Endothelial cell (in vitro differentiated cells): ENCODE data around the gene NDUFS7. TPM values are rescaled to one million over a fixed set of nuclear protein-coding genes. Genes with fewer than 3 reads are reported as not detected.

Experiments used
- DNase-seq: peaks from one replicate; pipeline ENCODE4 v3.0.0; 2021; ENCODE audit warnings: low spot score
- H3K27ac Mint-ChIP-seq: one replicate; pipeline ENCODE4 v1.8.0; 2021; ENCODE audit warnings: mixed read lengths, inconsistent platforms; ENCODE audit not compliant: unreplicated experiment
- H3K27me3 Mint-ChIP-seq: one replicate; pipeline ENCODE4 v1.8.0; 2021; ENCODE audit warnings: mild to moderate bottlenecking, moderate library complexity, mixed read lengths, inconsistent platforms; ENCODE audit not compliant: unreplicated experiment
- H3K36me3 Mint-ChIP-seq: one replicate; pipeline ENCODE4 v1.8.0; 2021; ENCODE audit warnings: mild to moderate bottlenecking, low read depth, mixed read lengths, inconsistent platforms; ENCODE audit not compliant: unreplicated experiment
- H3K4me1 Mint-ChIP-seq: one replicate; pipeline ENCODE4 v1.8.0; 2021; ENCODE audit warnings: mild to moderate bottlenecking, mixed read lengths, inconsistent platforms; ENCODE audit not compliant: unreplicated experiment
- H3K4me3 Mint-ChIP-seq: one replicate; pipeline ENCODE4 v1.8.0; 2021; ENCODE audit warnings: mild to moderate bottlenecking, mixed read lengths, inconsistent platforms; ENCODE audit not compliant: unreplicated experiment
- H3K9me3 Mint-ChIP-seq: one replicate; pipeline ENCODE4 v1.8.0; 2021; ENCODE audit warnings: mixed read lengths, inconsistent platforms; ENCODE audit not compliant: unreplicated experiment
- total RNA-seq: library from RNA; stranded (reverse); fragmentation: NEBNext Ultra II Directional; extraction: Animal tissue kit (Norgen Biotek cat#: 25700); gene quantifications from one replicate; pipeline ENCODE4 v1.2.1, GENCODE V29; 2021; ENCODE audit not compliant: unreplicated experiment
- TF ChIP-seq, protein P1 (sequence below): fragments of 200-600 bp; sonication (generic); IDR thresholded peaks from one replicate; pipeline ENCODE4 v1.5.0; 2021; ENCODE audit warnings: antibody characterized with exemption; ENCODE audit not compliant: unreplicated experiment

Gene NDUFS7
- total RNA-seq, 1 donor from 2014 or later = 84.0 TPM

DNA sequence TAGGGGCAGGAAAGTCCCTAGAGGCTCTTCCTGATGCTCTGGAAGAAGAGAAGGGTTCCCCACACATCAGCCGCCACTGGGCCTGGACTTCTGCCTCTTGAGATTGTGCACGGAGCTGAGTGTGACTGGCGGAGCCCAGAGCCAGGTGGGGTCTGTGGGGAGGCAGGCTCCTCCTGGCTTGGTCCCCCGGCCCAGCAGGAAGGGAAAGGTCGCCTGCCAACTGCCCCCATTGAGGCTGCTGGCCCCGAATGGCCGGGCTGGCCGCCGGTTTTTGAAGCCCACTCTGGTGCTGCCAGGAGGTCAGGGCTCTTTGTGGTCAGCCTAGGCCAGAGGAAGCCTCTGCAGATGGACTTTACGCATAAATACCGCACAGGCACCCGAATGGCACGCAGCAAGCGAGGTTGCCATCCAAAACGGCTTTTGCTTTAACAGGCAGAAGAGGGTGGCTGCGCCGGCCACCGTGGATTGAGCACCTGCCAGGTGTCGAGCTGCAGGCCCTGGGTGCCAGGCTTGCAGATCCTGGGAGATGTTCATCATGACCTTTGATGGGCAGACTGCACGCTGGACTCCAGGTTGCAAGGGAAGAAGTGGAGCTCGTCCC lies 28.7 kb downstream of the NDUFS7 start:
- TF ChIP-seq, protein P1, sequence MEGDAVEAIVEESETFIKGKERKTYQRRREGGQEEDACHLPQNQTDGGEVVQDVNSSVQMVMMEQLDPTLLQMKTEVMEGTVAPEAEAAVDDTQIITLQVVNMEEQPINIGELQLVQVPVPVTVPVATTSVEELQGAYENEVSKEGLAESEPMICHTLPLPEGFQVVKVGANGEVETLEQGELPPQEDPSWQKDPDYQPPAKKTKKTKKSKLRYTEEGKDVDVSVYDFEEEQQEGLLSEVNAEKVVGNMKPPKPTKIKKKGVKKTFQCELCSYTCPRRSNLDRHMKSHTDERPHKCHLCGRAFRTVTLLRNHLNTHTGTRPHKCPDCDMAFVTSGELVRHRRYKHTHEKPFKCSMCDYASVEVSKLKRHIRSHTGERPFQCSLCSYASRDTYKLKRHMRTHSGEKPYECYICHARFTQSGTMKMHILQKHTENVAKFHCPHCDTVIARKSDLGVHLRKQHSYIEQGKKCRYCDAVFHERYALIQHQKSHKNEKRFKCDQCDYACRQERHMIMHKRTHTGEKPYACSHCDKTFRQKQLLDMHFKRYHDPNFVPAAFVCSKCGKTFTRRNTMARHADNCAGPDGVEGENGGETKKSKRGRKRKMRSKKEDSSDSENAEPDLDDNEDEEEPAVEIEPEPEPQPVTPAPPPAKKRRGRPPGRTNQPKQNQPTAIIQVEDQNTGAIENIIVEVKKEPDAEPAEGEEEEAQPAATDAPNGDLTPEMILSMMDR = no peak
- no peak overlapping the region for H3K27ac Mint-ChIP-seq
- peaks cover 8% of the 10 kb centered on the region for H3K36me3 Mint-ChIP-seq
- no peak overlapping the region for H3K4me3 Mint-ChIP-seq
- no peaks in the 10 kb centered on the region for H3K9me3 Mint-ChIP-seq
- peaks cover 18% of the 10 kb centered on the region for H3K27me3 Mint-ChIP-seq
- no peak for DNase-seq
- peaks cover 33% of the 10 kb centered on the region for H3K4me1 Mint-ChIP-seq

DNA sequence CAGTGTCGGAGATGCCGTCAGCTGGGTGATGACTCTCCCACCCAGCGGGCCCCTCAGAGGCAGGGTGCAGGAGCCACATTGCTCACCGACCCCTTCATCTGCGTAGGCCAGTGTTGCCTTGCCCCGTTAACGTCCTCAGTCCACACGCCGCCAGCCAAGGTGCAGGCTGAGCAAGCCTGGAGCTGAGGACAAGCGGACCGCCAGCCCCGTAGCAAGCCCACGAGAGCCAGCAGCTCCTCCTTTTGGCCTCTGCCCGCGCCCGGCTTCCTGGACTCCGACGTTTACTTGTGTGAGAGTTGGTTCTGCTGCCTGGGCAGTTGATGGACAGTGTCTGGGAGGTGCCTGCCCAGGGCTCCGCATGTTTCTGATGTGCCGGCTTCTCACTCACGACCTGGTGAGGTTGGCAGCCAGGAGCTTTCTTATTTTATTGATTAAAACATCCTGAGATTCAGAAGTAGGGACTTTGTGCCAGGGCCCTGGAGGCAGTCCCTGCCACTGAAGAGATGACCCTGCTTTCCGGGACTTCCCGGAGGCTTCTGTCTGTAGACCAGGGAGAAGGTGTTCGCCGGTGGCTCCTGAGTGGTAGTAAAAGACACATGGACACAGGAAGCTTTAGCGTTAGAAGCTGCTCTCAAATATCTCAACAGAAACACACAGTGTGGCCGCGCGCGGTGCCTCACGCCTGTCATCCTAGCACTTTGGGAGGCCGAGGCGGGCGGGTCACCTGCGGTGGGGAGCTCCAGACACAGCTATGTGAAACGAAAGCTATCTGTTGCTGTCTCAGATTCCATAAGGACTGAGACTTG lies 29.5 kb downstream of the NDUFS7 start:
- TF ChIP-seq, protein P1 = no peak
- DNase-seq = no peak
- Mint-ChIP-seq H3K36me3 (peaks cover 13% of the 10 kb centered on the region), H3K4me3 (no peak overlapping the region), H3K9me3 (no peaks in the 10 kb centered on the region), H3K27me3 (peaks cover 22% of the 10 kb centered on the region), H3K27ac (no peak overlapping the region), H3K4me1 (peaks cover 36% of the 10 kb centered on the region)

DNA sequence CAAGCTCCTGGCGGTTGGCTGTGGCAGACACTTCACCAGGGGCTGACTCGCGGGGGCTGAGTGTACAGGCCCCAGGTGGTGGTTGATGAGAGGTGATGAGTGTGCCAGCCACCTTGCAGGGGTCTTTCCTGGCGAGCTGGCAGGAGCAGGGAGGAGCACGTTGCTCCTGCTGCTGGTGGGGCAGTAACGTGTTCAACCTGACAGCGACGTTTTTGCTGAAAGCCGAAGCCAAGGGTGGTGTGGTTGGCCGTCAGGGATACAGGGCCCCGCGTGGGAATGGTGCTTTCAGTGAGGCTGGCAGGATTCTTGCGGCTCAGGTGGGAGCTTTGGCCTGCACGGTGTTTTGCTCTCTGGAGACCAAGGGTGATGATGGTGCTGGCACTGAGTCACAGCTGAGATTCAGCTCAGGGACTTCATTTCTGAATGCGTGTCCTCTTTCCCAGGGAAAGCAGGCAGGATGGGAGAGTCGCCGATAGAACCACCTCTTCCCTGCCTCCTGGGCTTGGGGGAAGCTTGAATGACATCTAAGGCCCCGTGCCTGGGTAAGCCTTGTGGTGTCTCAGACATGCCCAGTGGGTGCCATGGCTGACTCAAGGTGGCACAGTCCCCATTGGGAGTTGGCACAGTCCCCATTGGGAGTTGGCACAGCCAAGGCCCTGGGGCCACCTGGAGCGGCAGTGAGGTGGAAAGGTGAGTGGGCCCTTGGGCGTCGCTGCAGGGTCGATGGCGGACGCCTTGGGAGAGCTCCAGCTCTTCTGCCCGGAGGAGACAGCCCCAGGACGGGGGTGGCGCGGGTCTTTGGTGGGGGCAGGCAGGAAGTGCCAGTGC lies 32.5 kb downstream of the NDUFS7 start:
- TF ChIP-seq, protein P1 = no peak
- Mint-ChIP-seq H3K4me1 (peaks cover 15% of the 10 kb centered on the region), H3K27me3 (peaks cover 10% of the 10 kb centered on the region), H3K27ac (peak overlapping the region; percentile 74), H3K36me3 (peaks cover 20% of the 10 kb centered on the region), H3K9me3 (no peaks in the 10 kb centered on the region), H3K4me3 (no peak overlapping the region)
- DNase-seq = no peak

DNA sequence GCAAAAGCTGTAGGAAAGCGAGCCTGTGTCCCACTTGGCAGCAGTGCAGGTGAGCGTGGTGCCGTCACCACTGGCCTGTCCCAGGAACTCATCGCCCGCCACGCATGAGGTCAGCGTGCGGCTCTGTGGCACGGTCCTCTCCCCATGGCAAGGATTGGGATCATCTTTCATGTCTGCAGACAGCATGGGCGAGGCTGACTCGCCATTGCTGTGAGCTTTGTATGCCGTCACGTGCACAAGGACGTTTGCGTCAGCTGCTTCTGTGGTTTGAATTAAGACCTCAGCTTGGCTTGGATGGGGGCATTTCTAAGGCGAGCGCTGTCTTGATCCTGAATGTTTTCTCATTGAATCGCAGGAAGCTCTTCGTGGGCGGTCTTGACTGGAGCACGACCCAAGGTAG lies 33.4 kb downstream of the NDUFS7 start:
- DNase-seq = no peak
- peak overlapping the region; percentile 82 for H3K4me3 Mint-ChIP-seq
- peaks cover 10% of the 10 kb centered on the region for H3K27me3 Mint-ChIP-seq
- TF ChIP-seq, protein P1 = no peak
- no peaks in the 10 kb centered on the region for H3K9me3 Mint-ChIP-seq
- peaks cover 20% of the 10 kb centered on the region for H3K36me3 Mint-ChIP-seq
- H3K4me1 Mint-ChIP-seq = peaks cover 15% of the 10 kb centered on the region
- peak overlapping the region; percentile 42 for H3K27ac Mint-ChIP-seq
